ENCODE data around the gene RNF224.

RNF224 gene

GRCh38 chr9:137216188-137216965, 10.9 kb upstream of the RNF224 start:
- peak overlapping the region; percentile 97 for H3K27ac ChIP-seq

GRCh38 chr9:137217276-137218211, 9.8 kb upstream of the RNF224 start:
- peak overlapping the region; percentile 97 for H3K27ac ChIP-seq
- no peak for TF ChIP-seq ZFX (IDR thresholded peaks at IDR 0.05; ENCODE audit: borderline replicate concordance)
- TF ChIP-seq CTCF (IDR thresholded peaks at IDR 0.05), result peak; percentile 10; the same call in 1 of the 2 replicates

More at GRCh38 chr9:137216188-137216965, 10.9 kb upstream of the RNF224 start:
- no peak for TF ChIP-seq ZFX (IDR thresholded peaks at IDR 0.05; ENCODE audit: borderline replicate concordance)
- TF ChIP-seq CTCF (IDR thresholded peaks at IDR 0.05), result no peak

- no peak for TF ChIP-seq ZFX (IDR thresholded peaks at IDR 0.05; ENCODE audit: borderline replicate concordance)
- TF ChIP-seq CTCF (IDR thresholded peaks at IDR 0.05), result no peak; the same call in 1 of the 2 replicates
- peak overlapping the region; percentile 97 for H3K27ac ChIP-seq
Measured at GRCh38 chr9:137218212-137218753, 9.0 kb upstream of the RNF224 start.

- no peak for TF ChIP-seq ZFX (IDR thresholded peaks at IDR 0.05; ENCODE audit: borderline replicate concordance)
- H3K27ac ChIP-seq, result peak overlapping the region; percentile 97
Measured at GRCh38 chr9:137218754-137219271, 8.5 kb upstream of the RNF224 start.

GRCh38 chr9:137219757-137220316, 7.5 kb upstream of the RNF224 start:
- H3K27ac ChIP-seq, result peak overlapping the region; percentile 97
- no peak for TF ChIP-seq CTCF (IDR thresholded peaks at IDR 0.05)
- no peak for TF ChIP-seq ZFX (IDR thresholded peaks at IDR 0.05; ENCODE audit: borderline replicate concordance)

- TF ChIP-seq ZFX (IDR thresholded peaks at IDR 0.05; ENCODE audit: borderline replicate concordance) (no peak), CTCF (IDR thresholded peaks at IDR 0.05) (no peak)
- H3K27ac ChIP-seq, result peak overlapping the region; percentile 97
Measured at GRCh38 chr9:137220317-137221094, 6.8 kb upstream of the RNF224 start.

Measured in 22Rv1 (cell line).